ENCODE data around the gene PROCA1. TPM values are rescaled to one million over a fixed set of nuclear protein-coding genes. Genes with fewer than 3 reads are reported as not detected.

PROCA1 gene
- total and polyA plus RNA-seq, 8 donors, result 0.14 to 5.8 (median 2.5) TPM; not detected in 2

GRCh38 chr17:28750178-28751047 is 38.7 kb upstream of the PROCA1 start:
- intact Hi-C loops (cut with DNase I; ENCODE audit: low total_unique reads), result no loop called here

DNA sequence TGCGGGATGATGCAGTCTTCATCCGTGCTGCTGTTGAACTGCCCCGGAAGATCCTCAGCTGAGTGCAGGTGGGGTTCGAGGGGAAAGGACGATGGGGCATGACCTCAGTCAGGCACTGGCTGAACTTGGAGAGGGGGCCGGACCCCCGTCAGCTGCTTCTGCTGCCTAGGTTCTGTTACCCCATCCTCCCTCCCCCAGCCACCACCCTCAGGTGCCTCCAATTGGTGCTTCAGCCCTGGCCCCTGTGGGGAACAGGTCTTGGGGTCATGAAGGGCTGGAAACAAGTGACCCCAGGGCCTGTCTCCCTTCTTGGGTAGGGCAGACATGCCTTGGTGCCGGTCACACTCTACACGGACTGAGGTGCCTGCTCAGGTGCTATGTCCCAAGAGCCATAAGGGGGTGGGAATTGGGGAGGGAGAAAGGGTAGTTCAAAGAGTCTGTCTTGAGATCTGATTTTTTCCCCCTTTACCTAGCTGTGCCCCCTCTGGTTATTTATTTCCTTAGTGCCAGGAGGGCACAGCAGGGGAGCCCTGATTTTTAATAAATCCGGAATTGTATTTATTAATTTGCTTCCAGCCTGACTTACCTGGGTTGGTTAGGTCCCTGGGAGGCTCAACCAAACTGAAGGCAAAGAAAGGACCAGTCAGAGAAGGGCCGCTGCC is 38.0 kb upstream of the PROCA1 start:
- H3K27me3 ChIP-seq, result peaks cover 0 to 5% (median 0%) of the 10 kb centered on the region in 3 donors
- H3K36me3 ChIP-seq, result peaks cover 30 to 52% (median 40%) of the 10 kb centered on the region in 4 donors
- WGBS, 5 donors, result 32 to 52% (median 41%) methylated on average over 11 of the region's 11 CpGs
- peak overlapping the region; percentile 96 to 99 (median 98) for H3K27ac ChIP-seq
- H3K4me3 ChIP-seq, result peak overlapping the region in 1 of 4 donors; percentile 82
- peaks cover 49 to 66% (median 64%) of the 10 kb centered on the region in 4 donors for H3K4me1 ChIP-seq
- intact Hi-C loops (cut with DNase I; ENCODE audit: low total_unique reads), result no loop called here
- no peaks in the 10 kb centered on the region for H3K9me3 ChIP-seq
- DNase-seq, result no peak
- no peak for TF ChIP-seq POLR2AphosphoS5 (IDR thresholded peaks at IDR 0.05)
- no peak for TF ChIP-seq EP300 (IDR thresholded peaks at IDR 0.05)
- TF ChIP-seq, protein P1, sequence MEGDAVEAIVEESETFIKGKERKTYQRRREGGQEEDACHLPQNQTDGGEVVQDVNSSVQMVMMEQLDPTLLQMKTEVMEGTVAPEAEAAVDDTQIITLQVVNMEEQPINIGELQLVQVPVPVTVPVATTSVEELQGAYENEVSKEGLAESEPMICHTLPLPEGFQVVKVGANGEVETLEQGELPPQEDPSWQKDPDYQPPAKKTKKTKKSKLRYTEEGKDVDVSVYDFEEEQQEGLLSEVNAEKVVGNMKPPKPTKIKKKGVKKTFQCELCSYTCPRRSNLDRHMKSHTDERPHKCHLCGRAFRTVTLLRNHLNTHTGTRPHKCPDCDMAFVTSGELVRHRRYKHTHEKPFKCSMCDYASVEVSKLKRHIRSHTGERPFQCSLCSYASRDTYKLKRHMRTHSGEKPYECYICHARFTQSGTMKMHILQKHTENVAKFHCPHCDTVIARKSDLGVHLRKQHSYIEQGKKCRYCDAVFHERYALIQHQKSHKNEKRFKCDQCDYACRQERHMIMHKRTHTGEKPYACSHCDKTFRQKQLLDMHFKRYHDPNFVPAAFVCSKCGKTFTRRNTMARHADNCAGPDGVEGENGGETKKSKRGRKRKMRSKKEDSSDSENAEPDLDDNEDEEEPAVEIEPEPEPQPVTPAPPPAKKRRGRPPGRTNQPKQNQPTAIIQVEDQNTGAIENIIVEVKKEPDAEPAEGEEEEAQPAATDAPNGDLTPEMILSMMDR (IDR thresholded peaks at IDR 0.05), result no peak
- no peak for TF ChIP-seq POLR2A (IDR thresholded peaks at IDR 0.05)

More at GRCh38 chr17:28750178-28751047, 38.7 kb upstream of the PROCA1 start:
- Histone ChIP-seq H3K27me3 (no peaks in the 10 kb centered on the region), H3K36me3 (peaks cover 30 to 52% (median 40%) of the 10 kb centered on the region in 4 donors), H3K9me3 (no peaks in the 10 kb centered on the region), H3K27ac (peak overlapping the region; percentile 20 to 99 (median 97)), H3K4me1 (peaks cover 45 to 58% (median 57%) of the 10 kb centered on the region in 4 donors), H3K4me3 (peak overlapping the region in 1 of 4 donors; percentile 11)
- 21 to 29% (median 26%) methylated on average over 17 to 20 of the region's 20 CpGs for WGBS, 5 donors
- DNase-seq, result peak; percentile 97
- TF ChIP-seq POLR2A (IDR thresholded peaks at IDR 0.05) (no peak), POLR2AphosphoS5 (IDR thresholded peaks at IDR 0.05) (peak in 2 of 3 donors; percentile 78 to 95), EP300 (IDR thresholded peaks at IDR 0.05) (no peak)
- TF ChIP-seq, protein P1 (IDR thresholded peaks at IDR 0.05), result peak in 6 of 7 experiments; percentile 22 to 100 (median 100)

DNA sequence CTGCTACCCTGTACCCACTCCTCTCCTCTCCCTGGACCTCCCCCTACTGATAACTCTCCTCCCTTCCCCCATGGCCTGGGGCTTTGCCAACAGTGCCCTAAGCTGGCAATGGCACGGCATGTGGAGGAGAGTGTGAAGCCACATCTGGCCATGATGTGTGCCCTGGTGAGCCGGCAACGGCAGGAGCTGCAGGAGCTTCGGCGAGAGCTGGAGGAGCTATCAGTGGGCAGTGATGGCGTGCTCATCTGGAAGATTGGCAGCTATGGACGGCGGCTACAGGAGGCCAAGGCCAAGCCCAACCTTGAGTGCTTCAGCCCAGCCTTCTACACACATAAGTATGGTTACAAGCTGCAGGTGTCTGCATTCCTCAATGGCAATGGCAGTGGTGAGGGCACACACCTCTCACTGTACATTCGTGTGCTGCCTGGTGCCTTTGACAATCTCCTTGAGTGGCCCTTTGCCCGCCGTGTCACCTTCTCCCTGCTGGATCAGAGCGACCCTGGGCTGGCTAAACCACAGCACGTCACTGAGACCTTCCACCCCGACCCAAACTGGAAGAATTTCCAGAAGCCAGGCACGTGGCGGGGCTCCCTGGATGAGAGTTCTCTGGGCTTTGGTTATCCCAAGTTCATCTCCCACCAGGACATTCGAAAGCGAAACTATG is 37.3 kb upstream of the PROCA1 start:
- intact Hi-C loops (cut with DNase I; ENCODE audit: low total_unique reads), result no loop called here
- Histone ChIP-seq H3K27me3 (peaks cover 0 to 5% (median 0%) of the 10 kb centered on the region in 3 donors), H3K4me3 (peak overlapping the region in 1 of 4 donors; percentile 82), H3K27ac (peak overlapping the region; percentile 96 to 99 (median 98)), H3K9me3 (no peaks in the 10 kb centered on the region), H3K4me1 (peaks cover 49 to 72% (median 70%) of the 10 kb centered on the region in 4 donors), H3K36me3 (peaks cover 30 to 52% (median 40%) of the 10 kb centered on the region in 4 donors)
- WGBS, 5 donors, result 35 to 63% (median 40%) methylated on average over 10 to 18 of the region's 18 CpGs
- TF ChIP-seq, protein P1 (IDR thresholded peaks at IDR 0.05), result no peak
- TF ChIP-seq POLR2AphosphoS5 (IDR thresholded peaks at IDR 0.05), result no peak
- TF ChIP-seq POLR2A (IDR thresholded peaks at IDR 0.05), result no peak
- no peak for DNase-seq
